H1 (cell line): Measurements from ENCODE around the gene PACSIN2. TPM values are rescaled to one million over a fixed set of nuclear protein-coding genes. Genes with fewer than 3 reads are reported as not detected.

Experiments used
- BACH1 ChIP-seq: IDR thresholded peaks from 2 replicates; pipeline ENCODE4 v1.6.1; 2012; ENCODE audit warnings: low read length, improper control_type of control experiment
- CEBPB ChIP-seq: IDR thresholded peaks from 2 replicates; pipeline ENCODE4 v1.6.1; 2012; ENCODE audit warnings: low read depth, low read length
- CHD7 ChIP-seq: fragments of 300-600 bp; sonication (generic); IDR thresholded peaks from 2 replicates; pipeline ENCODE4 v1.7.1; 2012; ENCODE audit warnings: low read length, moderate library complexity, mild to moderate bottlenecking, inconsistent platforms; ENCODE audit not compliant: insufficient replicate concordance
- RAD21 ChIP-seq, 2 experiments: IDR thresholded peaks in 1 of 2; conservative IDR thresholded peaks in 1 of 2; 2 replicates each; pipeline ENCODE4 v1.6.1; 2011; ENCODE audit warnings: low read depth in 2 of 2, low read length in 2 of 2, improper control_type of control experiment in 1 of 2, inconsistent platforms in 1 of 2, mild to moderate bottlenecking in 1 of 2, moderate library complexity in 1 of 2
- RBBP5 ChIP-seq: IDR thresholded peaks from 2 replicates; pipeline ENCODE4 v1.7.1; 2012; ENCODE audit warnings: low read depth, mild to moderate bottlenecking, inconsistent platforms, low read length, moderate library complexity, borderline replicate concordance
- SP1 ChIP-seq: IDR thresholded peaks from 2 replicates; pipeline ENCODE4 v1.6.1; 2011; ENCODE audit warnings: low read depth, low read length
- SP4 ChIP-seq: IDR thresholded peaks from 2 replicates; pipeline ENCODE4 v1.6.1; 2012; ENCODE audit warnings: low read length, inconsistent platforms
- SUZ12 ChIP-seq: fragments of 200-600 bp; sonication (generic); IDR thresholded peaks from 2 replicates; pipeline ENCODE4 v1.6.1; 2012; ENCODE audit warnings: mild to moderate bottlenecking, inconsistent platforms, low read length, moderate library complexity, mixed read lengths
- TCF12 ChIP-seq: IDR thresholded peaks from 2 replicates; pipeline ENCODE4 v1.6.1; 2011; ENCODE audit warnings: low read depth, mild to moderate bottlenecking, low read length
- ZNF274 ChIP-seq: IDR thresholded peaks from 2 replicates; pipeline ENCODE4 v1.7.0; 2012; ENCODE audit warnings: low read length, borderline replicate concordance; ENCODE audit errors: extremely low read depth
- polyA plus RNA-seq, 7 experiments: library from polyadenylated mRNA; depleted of rRNA in 3 of 7; stranded (reverse) in 5 of 7; unstranded in 2 of 7; fragments of >200 nt in 5 of 7; fragments of 200-250 nt in 2 of 7; gene quantifications; 1 replicate in 5 of 7; 2 replicates in 1 of 7; 4 replicates in 1 of 7; pipeline versions ENCODE4 v1.2.1 to v1.2.3, GENCODE V29; 2011 to 2013; ENCODE audit warnings: missing spikeins in 2 of 7, mixed read lengths in 2 of 7
- total RNA-seq: library from RNA; stranded (reverse); fragmentation: NEBNext Ultra II Directional; extraction: Animal tissue kit (Norgen Biotek cat#: 25700); gene quantifications from 2 replicates; pipeline ENCODE4 v1.2.1, GENCODE V29; 2021

Gene PACSIN2
- total and polyA plus RNA-seq, 2 of the 8 experiments (the other 6 are each of a cell fraction or from before 2014, with no cell fraction given): 44.8 to 64.2 TPM

DNA sequence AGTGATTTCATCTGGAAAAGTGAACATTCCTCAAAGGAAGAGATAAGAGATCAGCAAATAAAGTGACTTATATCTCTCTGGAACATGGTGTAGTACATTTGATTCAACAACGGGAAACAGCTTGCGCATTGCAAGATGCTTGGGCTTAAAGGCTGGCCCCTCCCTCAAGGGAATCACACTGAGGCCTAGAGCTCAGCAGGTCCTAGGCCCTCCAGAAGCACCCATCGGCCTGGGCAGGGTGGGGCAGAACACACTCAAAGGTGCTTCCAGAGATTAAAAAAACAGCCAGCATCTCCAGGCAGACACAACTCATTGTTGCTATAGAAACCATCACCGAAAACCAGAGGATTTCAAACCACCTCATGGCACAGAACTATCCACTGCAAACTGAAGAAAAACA lies 88.8 kb downstream of the PACSIN2 start (continued):
- TF ChIP-seq CHD7: no peak
- TF ChIP-seq RBBP5: no peak
- TF ChIP-seq ZNF274: no peak
- TF ChIP-seq SP1: no peak
- TF ChIP-seq BACH1: no peak
- no peak for TF ChIP-seq CEBPB
- no peak for TF ChIP-seq TCF12
- no peak for TF ChIP-seq SP4
- no peak for TF ChIP-seq SUZ12
- no peak for TF ChIP-seq RAD21 (IDR thresholded peaks at IDR 0.05 in 1 of 2, conservative IDR thresholded peaks at IDR 0.05 in 1 of 2; ENCODE audit: low read depth in 2 of 2, low read length in 2 of 2)
